Gastrocnemius medialis (tissue), 4 donors: ENCODE data around the gene FAM185A. TPM values are rescaled to one million over a fixed set of nuclear protein-coding genes. Genes with fewer than 3 reads are reported as not detected.

Experiments used
- ATAC-seq, 2 donors: fragments of 150-250 bp; one replicate each; pipeline ENCODE4 v1.9.1; 2016
- DNase-seq, 2 donors: peaks; one replicate each; pipeline ENCODE4 v3.0.0-alpha.2; 2019
- H3K27ac ChIP-seq, 4 donors: fragments of 200-600 bp; sonication (generic); 1 replicate in 1 of 4; 2 replicates in 3 of 4; pipeline ENCODE4 v1.5.1; 2016 to 2018; ENCODE audit warnings: mild to moderate bottlenecking in 2 of 4, moderate library complexity in 1 of 4
- H3K27me3 ChIP-seq, 3 donors: fragments of 200-600 bp; sonication (generic) in 2 of 3; 1 replicate in 1 of 3; 2 replicates in 2 of 3; pipeline versions ENCODE4 v1.5.1 to v1.6.0; 2016 to 2019; ENCODE audit warnings: mild to moderate bottlenecking in 1 of 3, moderate library complexity in 1 of 3
- H3K36me3 ChIP-seq, 2 donors: fragments of 200-600 bp; sonication (generic) in 1 of 2; one replicate each; pipeline ENCODE4 v1.5.1; 2017 to 2018
- H3K4me1 ChIP-seq, 2 donors: fragments of 200-600 bp; sonication (generic) in 1 of 2; one replicate each; pipeline ENCODE4 v1.5.1; 2016 to 2017; ENCODE audit warnings: mild to moderate bottlenecking in 2 of 2
- H3K4me3 ChIP-seq, 4 donors: fragments of 200-600 bp; sonication (generic) in 3 of 4; 1 replicate in 1 of 4; 2 replicates in 3 of 4; pipeline ENCODE4 v1.5.1; 2016 to 2019; ENCODE audit warnings: mild to moderate bottlenecking in 2 of 4
- H3K9me3 ChIP-seq, 3 donors: fragments of 200-600 bp; sonication (generic) in 2 of 3; 1 replicate in 1 of 3; 2 replicates in 2 of 3; pipeline ENCODE4 v1.5.1; 2016 to 2019
- POLR2A ChIP-seq, 2 donors: fragments of 450-650 bp; IDR thresholded peaks; one replicate each; pipeline ENCODE4 v1.6.1; 2017; ENCODE audit warnings: antibody characterized with exemption in 2 of 2, mild to moderate bottlenecking in 2 of 2, moderate library complexity in 2 of 2
- in situ Hi-C, 4 donors: fragments of 200-750 bp; cut with MboI; loops; one replicate each; pipeline versions ENCODE4 v1.15.0 to v1.8.0; 2017; ENCODE audit warnings: low sequenced_read_pairs in 4 of 4
- intact Hi-C: fragments of 100-400 bp; cut with DNase I; formaldehyde crosslinking; loops from one replicate; pipeline ENCODE4 v1.15.1; 2023; ENCODE audit warnings: low total_unique reads
- total RNA-seq, 4 donors: library from RNA; depleted of rRNA; stranded (reverse); fragments of >200 nt; gene quantifications; one replicate each; pipeline versions ENCODE4 v1.1.0 to v1.2.3, GENCODE V29; 2016
- TF ChIP-seq, protein P1 (sequence below), 5 experiments: fragments of 450-650 bp in 3 of 5; fragments of 200-600 bp in 2 of 5; sonication (generic) in 2 of 5; IDR thresholded peaks in 4 of 5; conservative IDR thresholded peaks in 1 of 5; 1 replicate in 4 of 5; 2 replicates in 1 of 5; pipeline ENCODE4 v1.5.1; 2016 to 2019; ENCODE audit warnings: antibody characterized with exemption in 5 of 5, mild to moderate bottlenecking in 3 of 5, moderate library complexity in 3 of 5

The FAM185A gene
- total RNA-seq, 4 donors from 2014 or later = 9.9 to 28.0 (median 18.9) TPM

DNA sequence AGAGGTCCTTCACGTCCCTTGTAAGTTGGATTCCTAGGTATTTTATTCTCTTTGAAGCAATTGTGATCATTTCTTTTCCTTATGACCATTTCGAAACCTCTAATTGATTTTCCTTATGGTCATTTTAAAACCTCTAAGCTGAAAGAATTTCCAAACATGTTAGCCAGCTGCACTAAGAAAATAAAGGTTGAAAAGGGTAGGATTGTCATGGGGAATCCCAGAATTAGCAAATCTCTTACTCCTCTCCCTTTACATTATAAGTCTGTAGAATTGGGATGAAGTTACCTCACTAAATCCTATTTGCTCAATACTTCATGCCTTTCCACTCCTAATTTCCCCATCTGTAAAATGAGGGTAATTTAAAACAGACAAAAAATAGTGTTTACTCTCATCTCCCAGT, 79.5 kb downstream of the FAM185A start:
- in situ Hi-C loops = no loop called here
- no peak for ATAC-seq

DNA sequence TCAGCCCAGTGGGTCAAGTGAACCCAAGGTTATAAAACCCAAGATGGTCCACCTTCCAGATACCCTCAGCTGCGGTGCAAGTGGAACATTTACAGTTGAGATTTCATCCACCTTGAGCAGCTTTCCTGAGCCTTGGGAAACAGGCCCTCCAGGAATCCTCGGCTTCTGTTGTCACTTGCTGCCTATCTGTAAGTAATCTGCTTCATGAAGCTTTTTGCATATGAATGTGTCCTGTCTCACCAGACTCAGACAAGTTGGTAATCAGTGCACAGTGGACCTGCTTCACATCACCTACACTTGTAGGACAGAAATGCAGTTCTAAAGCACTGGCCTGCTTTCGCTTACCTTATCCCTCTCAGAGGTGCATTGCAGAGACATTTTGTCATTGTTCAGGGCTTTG, 80.3 kb downstream of the FAM185A start:
- in situ Hi-C loops = no loop called here
- TF ChIP-seq, protein P1, sequence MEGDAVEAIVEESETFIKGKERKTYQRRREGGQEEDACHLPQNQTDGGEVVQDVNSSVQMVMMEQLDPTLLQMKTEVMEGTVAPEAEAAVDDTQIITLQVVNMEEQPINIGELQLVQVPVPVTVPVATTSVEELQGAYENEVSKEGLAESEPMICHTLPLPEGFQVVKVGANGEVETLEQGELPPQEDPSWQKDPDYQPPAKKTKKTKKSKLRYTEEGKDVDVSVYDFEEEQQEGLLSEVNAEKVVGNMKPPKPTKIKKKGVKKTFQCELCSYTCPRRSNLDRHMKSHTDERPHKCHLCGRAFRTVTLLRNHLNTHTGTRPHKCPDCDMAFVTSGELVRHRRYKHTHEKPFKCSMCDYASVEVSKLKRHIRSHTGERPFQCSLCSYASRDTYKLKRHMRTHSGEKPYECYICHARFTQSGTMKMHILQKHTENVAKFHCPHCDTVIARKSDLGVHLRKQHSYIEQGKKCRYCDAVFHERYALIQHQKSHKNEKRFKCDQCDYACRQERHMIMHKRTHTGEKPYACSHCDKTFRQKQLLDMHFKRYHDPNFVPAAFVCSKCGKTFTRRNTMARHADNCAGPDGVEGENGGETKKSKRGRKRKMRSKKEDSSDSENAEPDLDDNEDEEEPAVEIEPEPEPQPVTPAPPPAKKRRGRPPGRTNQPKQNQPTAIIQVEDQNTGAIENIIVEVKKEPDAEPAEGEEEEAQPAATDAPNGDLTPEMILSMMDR (IDR thresholded peaks at IDR 0.05 in 4 of 5, conservative IDR thresholded peaks at IDR 0.05 in 1 of 5) = no peak
- no peak for TF ChIP-seq POLR2A (IDR thresholded peaks at IDR 0.05)
- H3K4me3 ChIP-seq = no peak overlapping the region
- intact Hi-C loops = no loop called here
- peaks cover 4 to 18% of the 10 kb centered on the region in 2 donors for H3K36me3 ChIP-seq
- ATAC-seq (no peak), DNase-seq (no peak)
- H3K27ac ChIP-seq = no peak overlapping the region
- no peaks in the 10 kb centered on the region for H3K4me1 ChIP-seq
- H3K27me3 ChIP-seq = no peaks in the 10 kb centered on the region
- no peaks in the 10 kb centered on the region for H3K9me3 ChIP-seq

More for the DNA sequence above, 79.5 kb downstream of the FAM185A start:
- H3K9me3 ChIP-seq = no peaks in the 10 kb centered on the region
- H3K27ac ChIP-seq = no peak overlapping the region
- H3K27me3 ChIP-seq = no peaks in the 10 kb centered on the region
- DNase-seq = no peak
- H3K4me1 ChIP-seq = no peaks in the 10 kb centered on the region
- intact Hi-C loops = no loop called here
- peaks cover 4 to 18% of the 10 kb centered on the region in 2 donors for H3K36me3 ChIP-seq
- H3K4me3 ChIP-seq = no peak overlapping the region
- TF ChIP-seq, protein P1 (IDR thresholded peaks at IDR 0.05 in 4 of 5, conservative IDR thresholded peaks at IDR 0.05 in 1 of 5) = no peak
- no peak for TF ChIP-seq POLR2A (IDR thresholded peaks at IDR 0.05)

DNA sequence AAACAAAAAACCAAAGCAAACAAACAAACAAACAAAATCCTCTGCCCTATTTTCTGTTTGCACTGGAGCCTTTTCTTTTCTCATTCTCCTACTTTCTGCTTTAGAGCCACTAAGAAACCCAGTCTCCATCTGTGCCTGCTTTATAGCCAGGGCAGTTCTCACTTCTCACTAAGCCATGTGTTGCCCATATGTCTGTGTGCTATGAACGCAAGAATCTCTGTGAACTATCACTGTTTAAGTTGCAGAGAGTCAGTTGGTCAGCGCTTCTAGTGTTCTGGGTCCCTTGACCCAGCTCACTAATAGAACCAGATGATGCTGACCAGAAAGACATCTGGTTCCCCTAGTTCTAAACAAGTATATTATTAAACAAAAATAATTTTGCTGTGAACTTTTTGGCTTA, 81.4 kb downstream of the FAM185A start:
- in situ Hi-C loops (no loop called here), intact Hi-C loops (loop anchor here (5.0 kb wide), 1 partner anchor 62 kb away; no protein-coding TSS in a partner anchor)
- no peak overlapping the region for H3K27ac ChIP-seq
- peaks cover 4 to 18% of the 10 kb centered on the region in 2 donors for H3K36me3 ChIP-seq
- DNase-seq = no peak
- H3K4me3 ChIP-seq = no peak overlapping the region
- H3K4me1 ChIP-seq = no peaks in the 10 kb centered on the region
- ATAC-seq = no peak
- H3K27me3 ChIP-seq = no peaks in the 10 kb centered on the region
- no peaks in the 10 kb centered on the region for H3K9me3 ChIP-seq
- TF ChIP-seq POLR2A (IDR thresholded peaks at IDR 0.05) = no peak
- TF ChIP-seq, protein P1 (IDR thresholded peaks at IDR 0.05 in 4 of 5, conservative IDR thresholded peaks at IDR 0.05 in 1 of 5) = no peak

DNA sequence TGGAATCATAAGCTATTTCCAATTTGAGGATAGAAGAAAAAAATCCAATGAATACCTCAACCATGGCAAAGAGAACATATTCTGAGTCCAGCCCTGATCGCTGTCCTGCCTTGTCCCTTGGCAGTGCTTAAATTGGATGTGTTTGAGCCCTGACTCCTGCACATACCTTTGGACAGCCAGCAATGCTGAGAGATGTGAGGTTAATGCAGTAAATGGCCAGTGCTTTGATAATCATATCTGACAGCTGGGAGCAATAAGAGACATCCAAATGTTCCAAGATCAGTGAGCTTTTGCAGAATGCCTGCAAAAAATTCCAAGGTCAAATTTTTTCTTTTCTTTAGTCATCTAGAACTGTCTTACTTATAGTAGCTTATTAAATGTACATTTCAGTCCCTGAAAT, 83.9 kb downstream of the FAM185A start:
- Histone ChIP-seq H3K9me3 (no peaks in the 10 kb centered on the region), H3K27ac (no peak overlapping the region), H3K4me3 (no peak overlapping the region), H3K36me3 (peaks cover 4 to 10% of the 10 kb centered on the region in 2 donors), H3K4me1 (peaks cover 13 to 17% of the 10 kb centered on the region in 2 donors), H3K27me3 (no peaks in the 10 kb centered on the region)
- no peak for DNase-seq
- TF ChIP-seq, protein P1 (IDR thresholded peaks at IDR 0.05 in 4 of 5, conservative IDR thresholded peaks at IDR 0.05 in 1 of 5) = no peak
- TF ChIP-seq POLR2A (IDR thresholded peaks at IDR 0.05) = no peak
- in situ Hi-C loops = no loop called here
- intact Hi-C loops = loop anchor here (5.0 kb wide), 1 partner anchor 60 kb away; no protein-coding TSS in a partner anchor
- no peak for ATAC-seq

DNA sequence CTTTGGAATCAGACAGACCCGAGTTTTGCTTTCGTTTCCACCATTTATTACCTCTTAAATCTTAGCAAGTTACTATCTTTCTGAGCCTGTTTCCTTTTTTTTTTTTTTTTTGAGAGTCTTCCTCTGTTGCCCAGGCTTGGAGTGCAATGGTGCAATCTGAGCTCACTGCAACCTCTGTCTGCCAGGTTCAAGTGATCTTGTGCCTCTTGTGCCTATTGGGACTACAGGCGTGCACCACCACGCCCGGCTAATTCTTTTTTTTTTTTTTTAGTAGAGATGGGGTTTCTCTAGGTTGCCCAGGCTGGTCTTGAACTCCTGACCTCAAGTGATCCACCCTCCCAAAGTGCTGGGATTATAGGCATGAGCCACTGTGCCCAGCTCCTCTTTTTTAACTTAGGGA, 84.5 kb downstream of the FAM185A start:
- Histone ChIP-seq H3K4me3 (no peak overlapping the region), H3K9me3 (no peaks in the 10 kb centered on the region), H3K36me3 (peaks cover 4 to 10% of the 10 kb centered on the region in 2 donors), H3K4me1 (peaks cover 13 to 17% of the 10 kb centered on the region in 2 donors), H3K27ac (no peak overlapping the region), H3K27me3 (no peaks in the 10 kb centered on the region)
- intact Hi-C loops = loop anchor here (5.0 kb wide), 1 partner anchor 59 kb away; no protein-coding TSS in a partner anchor
- in situ Hi-C loops = no loop called here
- DNase-seq = no peak
- TF ChIP-seq, protein P1 (IDR thresholded peaks at IDR 0.05 in 4 of 5, conservative IDR thresholded peaks at IDR 0.05 in 1 of 5) = no peak
- TF ChIP-seq POLR2A (IDR thresholded peaks at IDR 0.05) = no peak
- ATAC-seq = no peak
